ENCODE data around the gene PHF21A.

Gene PHF21A

GRCh38 chr11:45925550-45925949 is 195.7 kb downstream of the PHF21A start:
- TF ChIP-seq, protein P1, sequence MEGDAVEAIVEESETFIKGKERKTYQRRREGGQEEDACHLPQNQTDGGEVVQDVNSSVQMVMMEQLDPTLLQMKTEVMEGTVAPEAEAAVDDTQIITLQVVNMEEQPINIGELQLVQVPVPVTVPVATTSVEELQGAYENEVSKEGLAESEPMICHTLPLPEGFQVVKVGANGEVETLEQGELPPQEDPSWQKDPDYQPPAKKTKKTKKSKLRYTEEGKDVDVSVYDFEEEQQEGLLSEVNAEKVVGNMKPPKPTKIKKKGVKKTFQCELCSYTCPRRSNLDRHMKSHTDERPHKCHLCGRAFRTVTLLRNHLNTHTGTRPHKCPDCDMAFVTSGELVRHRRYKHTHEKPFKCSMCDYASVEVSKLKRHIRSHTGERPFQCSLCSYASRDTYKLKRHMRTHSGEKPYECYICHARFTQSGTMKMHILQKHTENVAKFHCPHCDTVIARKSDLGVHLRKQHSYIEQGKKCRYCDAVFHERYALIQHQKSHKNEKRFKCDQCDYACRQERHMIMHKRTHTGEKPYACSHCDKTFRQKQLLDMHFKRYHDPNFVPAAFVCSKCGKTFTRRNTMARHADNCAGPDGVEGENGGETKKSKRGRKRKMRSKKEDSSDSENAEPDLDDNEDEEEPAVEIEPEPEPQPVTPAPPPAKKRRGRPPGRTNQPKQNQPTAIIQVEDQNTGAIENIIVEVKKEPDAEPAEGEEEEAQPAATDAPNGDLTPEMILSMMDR (conservative IDR thresholded peaks at IDR 0.05; ENCODE audit: low read depth) = no peak
- POLR2A ChIA-PET (ENCODE audit: low non-redundant PET) = no interaction called here
- CTCF ChIA-PET = no interaction called here
- peak overlapping the region; percentile 100 for H3K27ac ChIP-seq
- DNase-seq (ENCODE audit: low spot score) = no peak

DNA sequence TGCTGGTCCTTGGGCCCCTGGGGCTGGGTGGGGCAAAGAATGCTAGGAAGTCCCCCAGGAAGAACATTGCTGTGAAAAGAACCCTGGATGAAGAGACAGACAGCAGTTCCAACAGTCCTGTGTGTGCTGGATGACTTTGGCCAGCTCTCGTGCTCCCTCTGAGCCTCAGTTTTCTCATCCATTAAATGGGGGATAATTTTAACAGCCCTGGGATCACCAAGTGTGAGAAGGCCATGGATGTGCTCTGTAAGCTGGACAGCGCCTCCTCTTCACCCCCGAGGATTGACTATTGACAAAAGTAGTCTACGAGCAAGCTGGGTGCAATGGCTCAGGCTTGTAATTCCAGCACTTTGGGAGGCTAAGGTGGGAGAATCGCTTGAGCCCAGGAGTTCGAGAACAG is 196.3 kb downstream of the PHF21A start:
- TF ChIP-seq, protein P1 (conservative IDR thresholded peaks at IDR 0.05; ENCODE audit: low read depth) = no peak
- POLR2A ChIA-PET (ENCODE audit: low non-redundant PET) = no interaction called here
- no peak for DNase-seq (ENCODE audit: low spot score)
- peak overlapping the region; percentile 100 for H3K27ac ChIP-seq
- CTCF ChIA-PET = no interaction called here

GRCh38 chr11:45924036-45924915 is 197.0 kb downstream of the PHF21A start:
- no peak for DNase-seq (ENCODE audit: low spot score)
- POLR2A ChIA-PET (ENCODE audit: low non-redundant PET) = no interaction called here
- peak overlapping the region; percentile 100 for H3K27ac ChIP-seq
- TF ChIP-seq, protein P1 (conservative IDR thresholded peaks at IDR 0.05; ENCODE audit: low read depth) = no peak
- CTCF ChIA-PET = interaction anchor here (0.6 to 1.9 kb wide), 3 partner anchors 41 to 1616 kb away, joined by 3 to 7 read pairs (median 6); no protein-coding TSS in a partner anchor

GRCh38 chr11:45922425-45923082 is 198.7 kb downstream of the PHF21A start, which contains the start of gene LARGE2:
LARGE2 (plus strand) TSS chr11:45922656; CDS start chr11:45922883, 227 bp downstream.
- H3K27ac ChIP-seq = peak within 1 kb of the TSS; percentile 100
- ChIA-PET POLR2A (ENCODE audit: low non-redundant PET) (interaction anchor here (0.6 kb wide), 1 partner anchor 9 kb away, joined by 4 read pairs; no protein-coding TSS in a partner anchor), CTCF (interaction anchor here (0.8 to 1.9 kb wide), 4 partner anchors 8 to 50 kb away, joined by 3 to 7 read pairs (median 4); no protein-coding TSS in a partner anchor)
- peak; percentile 84 for DNase-seq (ENCODE audit: low spot score)
- TF ChIP-seq, protein P1 (conservative IDR thresholded peaks at IDR 0.05; ENCODE audit: low read depth) = no peak

DNA sequence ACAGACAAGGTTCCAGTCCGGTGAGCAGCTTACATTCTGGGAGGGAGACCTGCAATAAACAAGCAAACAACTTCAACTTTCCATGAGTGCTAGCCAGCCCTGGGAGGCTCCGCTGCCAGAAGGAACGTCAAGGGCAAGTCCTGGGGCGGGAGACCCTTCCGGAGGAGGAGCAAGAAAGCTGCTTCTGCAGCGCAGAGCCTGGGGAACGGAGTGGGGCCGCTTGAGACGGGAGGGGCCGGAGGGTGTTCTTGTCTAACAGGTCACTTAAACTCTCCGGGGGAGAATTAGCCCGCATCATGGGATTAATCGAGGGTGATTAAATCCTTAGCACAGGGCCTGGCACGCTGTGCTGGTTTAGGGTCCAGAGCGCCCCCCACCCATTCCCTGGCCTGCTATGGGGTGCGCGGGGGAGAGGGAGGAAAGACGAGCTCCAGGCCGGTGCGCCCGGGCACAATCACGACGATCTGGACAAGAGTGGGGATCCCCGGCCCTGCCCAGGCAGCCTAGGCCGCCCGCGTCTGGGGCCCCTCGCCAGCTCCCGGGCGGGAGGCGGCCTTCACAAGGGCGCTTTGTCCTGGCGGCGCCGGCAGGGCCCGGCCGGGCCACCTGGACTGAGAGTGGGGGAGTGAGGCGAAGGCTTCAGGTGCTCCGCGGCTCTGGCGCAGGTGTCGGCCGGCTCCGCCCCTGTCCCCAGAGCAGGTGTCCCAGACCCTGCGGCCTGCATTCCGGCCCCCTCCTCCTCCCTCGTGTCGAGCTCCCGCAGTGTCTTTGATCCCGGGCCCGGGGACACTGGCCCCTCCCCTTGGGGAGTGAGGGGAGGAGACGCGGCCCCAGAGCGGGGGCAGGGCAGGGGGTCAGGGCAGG is 199.5 kb downstream of the PHF21A start:
- TF ChIP-seq, protein P1 (conservative IDR thresholded peaks at IDR 0.05; ENCODE audit: low read depth) = no peak
- ChIA-PET POLR2A (ENCODE audit: low non-redundant PET) (interaction anchor here (0.6 kb wide), 1 partner anchor 9 kb away, joined by 4 read pairs; no protein-coding TSS in a partner anchor), CTCF (interaction anchor here (0.8 kb wide), 1 partner anchor 9 kb away, joined by 6 read pairs; no protein-coding TSS in a partner anchor)
- H3K27ac ChIP-seq = peak overlapping the region; percentile 100
- DNase-seq (ENCODE audit: low spot score) = no peak

Data from RWPE1 (cell line).